Transverse colon (tissue), 4 donors: ENCODE results near the gene PDK3.

Experiments
- EP300 ChIP-seq: sonication (generic); formaldehyde crosslinking; IDR thresholded peaks from one replicate; pipeline ENCODE4 v1.6.1; 2017; ENCODE audit warnings: antibody characterized with exemption, low read depth
- POLR2A ChIP-seq: fragments of 450-650 bp; IDR thresholded peaks from one replicate; pipeline ENCODE4 v1.6.1; 2016; ENCODE audit warnings: antibody characterized with exemption, mild to moderate bottlenecking, moderate library complexity
- POLR2AphosphoS5 ChIP-seq, 3 donors: sonication (generic); formaldehyde crosslinking; IDR thresholded peaks; one replicate each; pipeline ENCODE4 v1.6.1; 2016; ENCODE audit warnings: antibody characterized with exemption in 3 of 3
- TF ChIP-seq, protein P1 (sequence below), 5 experiments: fragments of 200-600 bp in 3 of 5; fragments of 450-650 bp in 2 of 5; sonication (generic) in 3 of 5; IDR thresholded peaks; 1 replicate in 2 of 5; 2 replicates in 3 of 5; pipeline ENCODE4 v1.5.1; 2016 to 2017; ENCODE audit warnings: antibody characterized with exemption in 5 of 5, inconsistent platforms in 3 of 5, mild to moderate bottlenecking in 2 of 5, moderate library complexity in 1 of 5

DNA sequence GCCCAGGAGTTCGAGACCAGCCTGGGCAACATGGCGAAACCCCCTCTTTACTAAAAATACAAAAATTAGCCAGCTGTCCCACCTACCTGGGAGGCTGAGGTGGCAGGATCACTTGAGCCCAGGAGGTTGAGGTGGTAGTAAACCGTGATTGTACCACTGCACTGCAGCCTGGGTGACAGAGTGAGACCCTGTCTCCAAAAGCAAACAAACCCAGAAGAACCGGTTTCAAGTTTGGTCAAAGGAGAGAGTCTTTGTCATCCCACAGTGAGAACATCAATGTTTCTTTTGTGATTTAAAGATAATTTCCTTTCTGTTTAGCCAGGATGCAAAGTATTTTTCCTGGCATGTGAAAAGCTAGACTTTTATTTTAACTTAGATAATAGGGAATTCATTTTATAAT is 26.7 kb downstream of the PDK3 start:
- TF ChIP-seq POLR2A: no peak
- no peak for TF ChIP-seq POLR2AphosphoS5 (IDR thresholded peaks at IDR 0.05)
- TF ChIP-seq, protein P1, sequence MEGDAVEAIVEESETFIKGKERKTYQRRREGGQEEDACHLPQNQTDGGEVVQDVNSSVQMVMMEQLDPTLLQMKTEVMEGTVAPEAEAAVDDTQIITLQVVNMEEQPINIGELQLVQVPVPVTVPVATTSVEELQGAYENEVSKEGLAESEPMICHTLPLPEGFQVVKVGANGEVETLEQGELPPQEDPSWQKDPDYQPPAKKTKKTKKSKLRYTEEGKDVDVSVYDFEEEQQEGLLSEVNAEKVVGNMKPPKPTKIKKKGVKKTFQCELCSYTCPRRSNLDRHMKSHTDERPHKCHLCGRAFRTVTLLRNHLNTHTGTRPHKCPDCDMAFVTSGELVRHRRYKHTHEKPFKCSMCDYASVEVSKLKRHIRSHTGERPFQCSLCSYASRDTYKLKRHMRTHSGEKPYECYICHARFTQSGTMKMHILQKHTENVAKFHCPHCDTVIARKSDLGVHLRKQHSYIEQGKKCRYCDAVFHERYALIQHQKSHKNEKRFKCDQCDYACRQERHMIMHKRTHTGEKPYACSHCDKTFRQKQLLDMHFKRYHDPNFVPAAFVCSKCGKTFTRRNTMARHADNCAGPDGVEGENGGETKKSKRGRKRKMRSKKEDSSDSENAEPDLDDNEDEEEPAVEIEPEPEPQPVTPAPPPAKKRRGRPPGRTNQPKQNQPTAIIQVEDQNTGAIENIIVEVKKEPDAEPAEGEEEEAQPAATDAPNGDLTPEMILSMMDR (IDR thresholded peaks at IDR 0.05): no peak
- no peak for TF ChIP-seq EP300
